Muscle layer of colon (tissue), 2 donors: Measurements from ENCODE around the gene ACSS1.

Experiments used
- H3K27ac ChIP-seq: one replicate; pipeline ENCODE4 v1.7.0; 2013; ENCODE audit warnings: low read depth, mild to moderate bottlenecking, low read length, moderate library complexity
- H3K27me3 ChIP-seq, 2 donors: one replicate each; pipeline ENCODE4 v1.7.0; 2013; ENCODE audit warnings: low read length in 2 of 2, mild to moderate bottlenecking in 2 of 2; ENCODE audit not compliant: insufficient read depth in 2 of 2, control insufficient read depth in 1 of 2
- H3K36me3 ChIP-seq: one replicate; pipeline ENCODE4 v1.7.0; 2013; ENCODE audit warnings: mild to moderate bottlenecking, low read length; ENCODE audit not compliant: insufficient read depth
- H3K4me1 ChIP-seq: one replicate; pipeline ENCODE4 v1.7.0; 2013; ENCODE audit warnings: mild to moderate bottlenecking, low read length; ENCODE audit not compliant: insufficient read depth
- H3K4me3 ChIP-seq, 2 donors: one replicate each; pipeline ENCODE4 v1.7.0; 2013; ENCODE audit warnings: low read length in 2 of 2, low read depth in 1 of 2, mild to moderate bottlenecking in 1 of 2, moderate library complexity in 1 of 2
- H3K9ac ChIP-seq: one replicate; pipeline ENCODE4 v1.7.0; 2013; ENCODE audit warnings: low read length
- H3K9me3 ChIP-seq: one replicate; pipeline ENCODE4 v1.7.0; 2013; ENCODE audit warnings: mild to moderate bottlenecking, low read length
- donor health status: abdominal sarcoma.
- donor health status: Adenocarcinoma of cecum.

ACSS1 gene

DNA sequence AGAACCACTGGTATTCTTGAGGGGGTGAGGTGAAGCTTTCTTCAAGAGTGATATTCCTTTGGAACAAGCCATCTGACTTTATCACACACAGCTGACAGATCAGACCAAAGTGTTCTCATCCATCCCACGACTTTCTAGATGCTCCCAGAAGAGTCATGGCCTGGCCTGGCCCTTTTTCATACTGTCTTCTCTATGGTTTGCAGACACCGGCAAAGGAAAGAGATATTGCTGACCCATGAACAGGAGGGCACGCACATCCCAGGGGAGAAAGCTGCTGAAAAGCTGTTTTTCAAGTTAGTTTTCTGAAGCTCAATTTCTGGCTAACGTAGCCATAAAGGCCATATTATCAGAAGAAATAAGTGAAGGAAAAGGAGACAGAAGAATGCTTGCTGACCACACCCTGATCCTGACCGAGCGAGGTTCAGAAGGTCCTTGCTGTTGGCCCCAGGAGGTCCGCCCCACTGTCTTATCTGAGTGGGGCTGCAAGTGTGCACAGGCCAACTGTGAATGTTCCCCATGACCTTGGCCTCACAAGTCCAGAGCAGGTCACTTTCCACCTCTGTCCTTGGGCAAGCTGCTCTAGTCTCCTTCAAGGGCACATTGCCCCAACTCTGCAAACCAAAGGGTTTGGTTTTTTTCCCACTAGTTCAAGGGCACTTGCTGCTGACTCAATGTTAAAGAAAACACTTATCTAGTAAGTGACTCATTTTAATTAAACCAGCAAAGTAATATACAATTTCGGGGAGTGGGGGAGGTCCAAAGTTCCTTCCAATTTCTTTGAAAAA is 2.0 kb downstream of the ACSS1 start:
- Histone ChIP-seq H3K36me3 (no peaks in the 10 kb centered on the region), H3K27ac (peak overlapping the region; percentile 94), H3K9me3 (no peaks in the 10 kb centered on the region), H3K27me3 (no peaks in the 10 kb centered on the region), H3K4me1 (peaks cover 64% of the 10 kb centered on the region), H3K4me3 (peak overlapping the region; percentile 80 to 89), H3K9ac (peak overlapping the region; percentile 40)

DNA sequence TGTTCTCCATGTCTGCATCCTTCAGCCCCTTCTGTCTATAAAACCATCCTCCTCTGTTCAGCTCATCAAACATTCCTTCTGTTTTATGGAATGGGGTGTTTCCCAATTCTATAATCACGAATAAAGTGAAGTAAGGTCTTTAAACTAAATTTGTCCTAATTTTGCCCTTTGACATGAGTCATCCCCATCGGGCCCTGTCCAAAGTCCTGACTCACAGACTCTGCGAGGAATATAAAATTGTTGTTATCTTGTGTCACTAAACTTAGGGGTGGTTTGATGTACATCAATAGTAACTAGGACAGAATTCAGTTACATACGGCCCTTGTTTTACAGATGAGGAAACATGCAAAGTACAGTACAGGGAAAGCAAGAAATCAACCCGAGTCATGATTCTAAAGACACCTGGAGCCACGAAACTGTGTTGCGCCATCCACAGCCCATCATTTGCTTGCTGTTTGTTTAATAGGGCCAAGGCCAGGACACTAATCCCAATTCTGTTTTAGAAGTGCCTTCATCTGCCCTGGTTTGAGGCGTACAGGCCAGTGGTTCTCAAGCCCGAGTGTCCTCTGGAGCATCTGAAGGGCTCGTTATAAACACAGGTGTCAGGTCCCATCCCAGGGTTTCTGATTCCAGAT is 2.8 kb downstream of the ACSS1 start:
- Histone ChIP-seq H3K4me1 (peaks cover 70% of the 10 kb centered on the region), H3K4me3 (no peak overlapping the region), H3K9ac (no peak overlapping the region)

DNA sequence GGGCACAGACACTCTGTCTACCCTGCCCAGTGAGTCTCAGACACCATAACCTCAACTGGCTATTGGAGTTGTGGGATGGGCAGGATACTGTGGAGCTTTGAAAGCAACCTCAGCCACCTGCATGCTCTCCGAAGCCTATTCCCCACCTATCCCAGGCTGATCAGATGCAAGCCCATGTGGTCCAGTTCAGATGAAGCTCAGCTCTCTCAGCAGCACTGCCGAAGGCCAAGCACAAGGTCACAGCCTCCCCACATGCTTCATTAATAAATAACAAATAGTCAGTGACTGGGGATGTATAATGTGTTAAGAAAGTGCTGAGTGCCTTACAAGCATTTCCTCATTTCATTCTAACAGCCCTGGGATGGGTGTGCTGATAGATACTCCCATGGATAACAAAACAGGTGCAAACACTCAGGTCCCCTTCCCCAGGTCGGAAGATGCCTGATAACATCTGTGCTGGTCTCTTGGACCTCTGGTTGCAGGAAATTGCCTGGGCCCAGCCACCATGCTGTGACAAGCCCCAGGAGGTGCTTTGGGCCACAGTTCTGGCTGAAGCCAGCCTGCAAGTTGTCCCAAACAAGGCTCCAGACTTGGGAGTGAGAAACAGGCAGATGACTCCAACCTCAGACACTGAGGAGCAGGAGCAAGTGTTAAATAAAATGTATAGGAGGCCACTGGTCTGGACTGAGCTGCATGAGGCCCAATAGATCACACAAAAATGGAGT is 3.7 kb downstream of the ACSS1 start:
- peak overlapping the region; percentile 4 to 42 for H3K4me3 ChIP-seq
- H3K4me1 ChIP-seq, result peaks cover 72% of the 10 kb centered on the region
- peak overlapping the region; percentile 81 for H3K27ac ChIP-seq
- H3K9ac ChIP-seq, result peak overlapping the region; percentile 53
- no peaks in the 10 kb centered on the region for H3K27me3 ChIP-seq
- H3K36me3 ChIP-seq, result no peaks in the 10 kb centered on the region
- no peaks in the 10 kb centered on the region for H3K9me3 ChIP-seq

More for the DNA sequence above, 2.8 kb downstream of the ACSS1 start:
- Histone ChIP-seq H3K27me3 (no peaks in the 10 kb centered on the region), H3K9me3 (no peaks in the 10 kb centered on the region), H3K36me3 (no peaks in the 10 kb centered on the region), H3K27ac (peak overlapping the region; percentile 62)

DNA sequence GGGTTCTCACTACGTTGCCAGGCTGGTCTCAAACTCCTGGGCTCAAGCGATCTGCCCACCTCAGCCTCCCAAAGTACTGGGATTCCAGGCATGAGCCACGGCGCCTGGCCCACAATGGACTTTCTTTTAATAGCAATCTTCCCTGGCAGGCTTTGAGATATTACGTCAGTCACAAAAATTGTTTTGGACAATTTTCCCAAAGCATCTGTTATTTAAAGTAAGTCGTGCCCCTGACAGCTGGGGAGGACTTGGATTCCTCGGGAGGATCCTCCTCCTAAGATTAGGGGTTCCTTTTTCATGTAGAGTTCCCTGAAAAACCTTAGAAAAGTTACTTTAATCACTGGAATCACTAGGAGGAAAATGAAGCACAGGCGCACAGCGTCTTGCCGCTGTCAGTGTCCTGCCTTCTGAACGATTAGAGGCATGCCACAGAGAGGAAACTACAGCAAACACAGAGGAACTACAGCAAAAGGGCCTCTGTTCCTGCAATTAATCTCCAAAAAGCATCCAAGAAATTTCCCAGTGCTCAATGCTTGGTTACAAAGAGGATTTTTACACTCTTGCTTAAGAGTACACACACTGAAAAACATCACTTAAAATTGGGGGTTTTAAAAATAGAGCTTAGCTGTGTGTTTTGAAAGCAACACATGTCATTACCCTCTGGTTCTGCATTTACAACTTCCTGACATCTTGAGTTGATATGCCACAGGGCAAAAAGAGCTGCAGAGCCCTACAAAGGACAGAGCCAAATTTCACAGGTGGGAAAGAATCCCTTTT is 4.5 kb downstream of the ACSS1 start:
- Histone ChIP-seq H3K4me1 (peaks cover 76% of the 10 kb centered on the region), H3K27ac (peak overlapping the region; percentile 81), H3K36me3 (no peaks in the 10 kb centered on the region), H3K9ac (peak overlapping the region; percentile 53), H3K4me3 (peak overlapping the region; percentile 4 to 42), H3K27me3 (no peaks in the 10 kb centered on the region), H3K9me3 (no peaks in the 10 kb centered on the region)

DNA sequence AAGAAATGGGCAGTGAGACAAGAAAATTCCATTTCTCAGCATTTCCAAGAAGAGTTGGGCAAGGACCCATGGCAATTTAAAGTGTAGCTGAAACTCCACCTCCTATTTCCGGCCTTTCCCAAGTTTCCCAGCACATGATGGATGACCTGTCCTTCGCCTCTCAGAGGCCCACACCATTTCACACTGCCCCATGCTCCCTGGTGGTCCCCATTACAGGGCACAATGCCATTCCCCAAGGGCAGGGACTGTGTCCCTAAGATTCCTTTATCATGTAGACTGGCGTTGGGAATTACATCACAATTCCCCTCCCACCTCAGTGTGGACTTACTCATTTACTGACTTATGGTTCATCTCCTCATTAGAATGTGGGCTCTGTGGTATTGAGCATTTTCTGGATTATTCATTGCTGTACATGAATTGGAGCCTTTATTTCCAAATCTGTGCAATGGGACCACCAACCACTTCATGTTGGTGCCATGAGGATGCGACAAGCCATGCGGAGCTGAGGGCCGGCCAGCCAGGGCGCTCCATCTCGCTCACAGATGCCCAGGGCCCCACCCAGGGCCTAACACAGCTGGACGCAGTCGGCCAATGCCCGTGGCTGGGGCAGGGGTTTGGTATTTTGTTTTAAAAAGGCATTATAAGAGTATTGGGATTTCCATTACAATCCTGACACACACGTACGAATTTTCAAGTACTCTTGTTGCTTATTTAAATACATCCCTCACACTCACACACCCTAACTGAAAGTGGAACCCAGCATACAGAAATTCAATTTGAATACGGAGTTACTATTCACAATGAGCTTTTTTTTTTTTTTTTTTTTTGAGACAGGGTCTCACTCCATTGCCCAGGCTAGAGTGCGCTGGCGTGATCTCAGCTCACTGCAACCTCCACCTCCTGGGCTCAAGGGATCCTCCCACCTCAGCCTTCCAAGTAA is 5.4 kb downstream of the ACSS1 start:
- Histone ChIP-seq H3K4me1 (peaks cover 82% of the 10 kb centered on the region), H3K9ac (peak overlapping the region; percentile 53), H3K9me3 (no peaks in the 10 kb centered on the region), H3K27ac (peak overlapping the region; percentile 81), H3K36me3 (peaks cover 4% of the 10 kb centered on the region), H3K4me3 (peak overlapping the region in 1 of 2 donors; percentile 42), H3K27me3 (no peaks in the 10 kb centered on the region)

DNA sequence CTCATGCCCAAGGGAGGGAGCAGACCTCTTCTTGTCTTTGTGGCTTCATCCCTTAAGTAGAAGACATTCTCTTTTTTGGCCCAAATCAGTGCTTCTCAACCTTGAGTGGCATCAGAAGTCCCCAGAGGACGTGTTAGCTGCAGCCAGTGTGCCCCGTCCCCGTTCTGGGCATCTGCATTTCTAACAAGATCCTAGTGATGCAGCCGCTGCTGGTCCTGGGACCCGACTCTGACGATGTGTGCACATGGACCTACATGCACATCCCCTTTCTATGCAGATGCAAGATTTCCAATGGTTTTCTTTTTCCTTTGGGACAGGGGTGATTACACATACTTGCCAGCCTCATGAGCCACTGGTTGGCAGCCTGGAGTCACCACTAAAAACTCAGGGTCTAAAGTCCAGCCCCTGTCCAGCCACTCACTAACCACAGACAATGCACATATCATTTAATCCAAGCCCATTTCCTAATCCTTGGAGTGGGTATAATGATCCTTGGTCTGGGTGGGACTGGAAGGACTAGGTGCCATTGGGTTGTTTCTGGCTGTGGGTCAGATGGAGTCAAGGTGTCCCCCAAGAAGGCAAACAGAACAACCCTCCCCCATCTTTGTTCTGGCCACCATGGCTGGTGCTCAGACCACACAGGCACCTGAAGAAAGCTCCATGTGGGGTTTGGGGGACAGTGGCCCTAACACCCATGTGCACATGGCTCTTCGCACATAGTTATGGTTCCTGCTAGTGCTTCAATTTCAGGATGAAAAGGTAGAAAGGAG is 6.4 kb downstream of the ACSS1 start:
- H3K4me3 ChIP-seq, result no peak overlapping the region
- H3K4me1 ChIP-seq, result peaks cover 79% of the 10 kb centered on the region

DNA sequence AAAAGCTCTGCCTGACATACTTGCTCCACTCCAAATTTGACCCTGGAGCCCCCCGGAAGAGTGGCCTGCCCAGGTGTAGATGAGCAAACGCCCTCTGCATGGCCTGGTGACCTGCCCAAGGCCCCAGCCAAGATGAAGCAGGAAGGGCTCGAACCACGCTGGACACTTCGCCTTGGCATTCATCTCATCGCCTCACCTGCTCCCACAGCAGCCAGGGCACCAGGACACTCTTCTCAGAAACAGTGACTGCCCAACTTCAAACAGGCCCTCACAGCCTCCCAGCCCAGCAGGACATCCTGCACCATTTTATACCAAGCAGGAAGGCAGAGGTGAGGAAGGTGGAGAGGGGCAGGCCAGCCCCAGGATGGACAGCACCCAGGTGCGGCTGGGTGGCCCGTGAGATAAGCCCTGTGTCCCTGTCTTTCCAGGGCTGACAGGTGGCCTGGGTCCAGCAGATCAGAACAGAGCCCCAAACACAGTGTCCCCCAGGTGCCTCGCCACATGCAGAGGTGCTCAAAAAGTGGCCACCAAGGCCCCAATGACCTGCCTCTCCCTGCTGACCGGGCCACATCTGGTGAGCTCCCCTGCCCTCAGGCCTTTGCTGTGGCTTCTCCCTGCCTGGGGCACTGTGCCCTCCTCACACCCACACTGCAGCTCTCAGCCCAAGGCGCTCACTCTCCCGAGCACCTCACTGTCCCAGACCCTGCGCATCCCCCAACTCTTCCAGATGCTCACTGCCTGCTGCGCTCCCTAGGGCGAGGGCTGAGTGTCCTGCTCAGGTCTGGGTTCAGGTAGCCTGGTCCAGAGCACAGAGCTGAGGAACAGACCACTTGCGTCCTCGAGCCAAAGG is 7.2 kb downstream of the ACSS1 start:
- H3K36me3 ChIP-seq, result peaks cover 21% of the 10 kb centered on the region
- H3K9ac ChIP-seq, result no peak overlapping the region
- H3K9me3 ChIP-seq, result no peaks in the 10 kb centered on the region
- H3K27me3 ChIP-seq, result no peaks in the 10 kb centered on the region
- H3K27ac ChIP-seq, result peak overlapping the region; percentile 4
- H3K4me3 ChIP-seq, result no peak overlapping the region
- peaks cover 70% of the 10 kb centered on the region for H3K4me1 ChIP-seq

More for the DNA sequence above, 6.4 kb downstream of the ACSS1 start:
- Histone ChIP-seq H3K9ac (no peak overlapping the region), H3K36me3 (peaks cover 14% of the 10 kb centered on the region), H3K27ac (peak overlapping the region; percentile 27), H3K27me3 (no peaks in the 10 kb centered on the region), H3K9me3 (no peaks in the 10 kb centered on the region)

DNA sequence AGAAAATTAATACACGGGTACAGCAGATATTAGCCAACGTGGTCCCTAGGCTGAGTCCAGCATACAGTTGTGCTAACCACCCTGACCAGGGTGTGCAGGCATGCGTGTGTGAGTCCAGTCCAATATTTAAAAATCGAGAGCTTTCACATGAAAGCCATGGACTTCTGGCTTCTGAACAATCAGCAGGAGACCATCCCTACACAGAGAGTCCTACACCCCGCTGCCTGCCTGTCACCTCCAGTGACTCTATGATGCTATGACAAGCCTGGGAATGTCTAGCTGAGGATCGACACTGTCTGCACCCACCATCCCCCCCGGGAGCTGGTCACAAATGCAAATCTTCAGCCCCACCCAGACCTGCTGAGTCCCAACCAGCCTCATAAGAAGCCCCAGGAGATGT is 7.9 kb downstream of the ACSS1 start:
- no peak overlapping the region for H3K9ac ChIP-seq
- H3K27me3 ChIP-seq, result no peaks in the 10 kb centered on the region
- peaks cover 26% of the 10 kb centered on the region for H3K36me3 ChIP-seq
- H3K4me1 ChIP-seq, result peaks cover 64% of the 10 kb centered on the region
- peak overlapping the region; percentile 35 for H3K27ac ChIP-seq
- no peak overlapping the region for H3K4me3 ChIP-seq
- no peaks in the 10 kb centered on the region for H3K9me3 ChIP-seq

DNA sequence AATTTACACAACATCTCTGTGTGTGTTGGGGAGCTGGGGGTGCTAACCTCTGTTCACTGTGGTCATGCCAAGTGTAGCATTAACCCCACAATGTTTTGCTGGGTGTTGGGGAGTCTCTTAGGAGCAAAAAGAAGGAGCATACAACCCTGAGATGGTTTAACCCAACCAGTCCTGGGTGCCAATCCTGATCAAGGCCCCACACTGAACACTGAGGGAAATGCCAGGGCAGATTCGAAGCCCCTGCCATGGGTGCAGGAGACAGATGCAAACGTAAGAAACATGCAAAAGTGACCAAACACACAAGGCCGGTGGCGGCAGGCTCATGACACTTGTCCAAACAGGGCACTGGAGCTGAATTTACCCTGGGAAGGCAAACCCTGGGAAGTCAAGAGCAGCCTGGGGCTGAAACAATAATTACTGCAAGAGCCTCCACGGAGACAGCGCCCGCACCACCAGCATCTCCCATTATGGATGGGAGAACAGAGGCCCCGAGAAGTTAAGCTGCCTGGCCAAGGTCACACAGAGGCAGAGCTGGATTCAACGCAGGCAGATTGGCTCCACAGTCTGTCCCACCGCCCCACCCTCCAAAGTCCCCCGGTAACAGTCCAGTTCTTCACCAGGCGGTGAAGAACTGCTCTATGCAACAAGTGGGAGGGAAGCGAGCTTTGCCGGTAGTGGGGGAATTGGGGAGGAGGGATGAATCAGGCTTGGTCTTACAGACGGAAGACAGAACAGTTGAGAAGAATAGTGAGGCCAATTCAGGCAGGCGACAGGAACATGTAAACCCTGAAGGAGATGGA is 8.5 kb downstream of the ACSS1 start:
- H3K27ac ChIP-seq, result peak overlapping the region; percentile 65
- no peak overlapping the region for H3K9ac ChIP-seq
- H3K9me3 ChIP-seq, result no peaks in the 10 kb centered on the region
- H3K36me3 ChIP-seq, result peaks cover 26% of the 10 kb centered on the region
- no peaks in the 10 kb centered on the region for H3K27me3 ChIP-seq
- H3K4me3 ChIP-seq, result no peak overlapping the region
- H3K4me1 ChIP-seq, result peaks cover 62% of the 10 kb centered on the region
